K562 (cell line): ENCODE results near the gene SFN.
A peak's percentile ranks its signal among the peaks of the same experiment; 100 is the strongest.

ENCODE experiments used
- CHD4 ChIP-seq: fragments of 200-600 bp; sonication (generic); IDR thresholded peaks from 3 replicates; pipeline ENCODE4 v1.6.1; 2012; ENCODE audit warnings: low read depth, mild to moderate bottlenecking, mixed read lengths, low read length, inconsistent platforms; ENCODE audit not compliant: insufficient read depth, insufficient replicate concordance, poor library complexity, severe bottlenecking
- CREB1 ChIP-seq, 2 experiments: sonication (generic) in 1 of 2; formaldehyde crosslinking in 1 of 2; IDR thresholded peaks; 2 replicates each; pipeline versions ENCODE4 v1.6.1 to v1.8.0; 2012 to 2022; ENCODE audit warnings: inconsistent platforms in 1 of 2, mild to moderate bottlenecking in 1 of 2, missing genetic modification reagents in 1 of 2, moderate library complexity in 1 of 2
- CTCF ChIP-seq, 3 experiments: IDR thresholded peaks in 2 of 3; conservative IDR thresholded peaks in 1 of 3; 2 replicates each; pipeline ENCODE4 v1.5.1; 2011 to 2012; ENCODE audit warnings: low read length in 3 of 3, mild to moderate bottlenecking in 3 of 3, control low read depth in 2 of 3, improper control_type of control experiment in 1 of 3, inconsistent platforms in 1 of 3, low read depth in 1 of 3, mixed read lengths in 1 of 3, moderate library complexity in 1 of 3; ENCODE audit not compliant: insufficient read depth in 2 of 3
- EP300 ChIP-seq: IDR thresholded peaks from 2 replicates; pipeline ENCODE4 v1.6.1; 2012; ENCODE audit warnings: low read length, improper control_type of control experiment
- IFI16 ChIP-seq: fragments of 250-450 bp; sonication (Bioruptor Pico); IDR thresholded peaks from 2 replicates; pipeline ENCODE4 v2.1.2; 2022; ENCODE audit warnings: mild to moderate bottlenecking, inconsistent platforms
- JUN ChIP-seq, 2 experiments: sonication (generic) in 1 of 2; formaldehyde crosslinking in 1 of 2; IDR thresholded peaks; 2 replicates each; pipeline versions ENCODE4 v1.6.1 to v1.8.0; 2012 to 2022; ENCODE audit warnings: borderline replicate concordance in 2 of 2, mild to moderate bottlenecking in 2 of 2, improper control_type of control experiment in 1 of 2, low read depth in 1 of 2, low read length in 1 of 2, missing genetic modification reagents in 1 of 2
- MAFK ChIP-seq: IDR thresholded peaks from 2 replicates; pipeline ENCODE4 v1.6.1; 2011; ENCODE audit warnings: low read length, improper control_type of control experiment
- NCOA1 ChIP-seq: fragments of 450-650 bp; IDR thresholded peaks from 2 replicates; pipeline ENCODE4 v1.6.1; 2016; ENCODE audit warnings: low read depth
- POLR2A ChIP-seq: fragments of 450-650 bp; conservative IDR thresholded peaks from 2 replicates; pipeline ENCODE4 v1.6.1; 2016
- RCOR1 ChIP-seq, 2 experiments: IDR thresholded peaks; 2 replicates each; pipeline ENCODE4 v1.6.1; 2012; ENCODE audit warnings: low read depth in 2 of 2, low read length in 2 of 2, borderline replicate concordance in 1 of 2, improper control_type of control experiment in 1 of 2
- STAT5B ChIP-seq: fragments of 250-450 bp; sonication (Bioruptor Pico); IDR thresholded peaks from 2 replicates; pipeline ENCODE4 v1.8.0; 2021; ENCODE audit warnings: mild to moderate bottlenecking, inconsistent platforms
- ZNF143 ChIP-seq: sonication (generic); formaldehyde crosslinking; IDR thresholded peaks from 2 replicates; pipeline ENCODE4 v1.9.0; 2022; ENCODE audit warnings: mild to moderate bottlenecking, missing genetic modification reagents
- TF ChIP-seq, protein P1 (sequence below): sonication (generic); formaldehyde crosslinking; IDR thresholded peaks from 2 replicates; pipeline ENCODE4 v1.8.0; 2022; ENCODE audit warnings: mild to moderate bottlenecking, missing genetic modification reagents
- TF ChIP-seq, protein P2 (sequence below), 2 experiments: fragments of 450-650 bp in 1 of 2; sonication (generic) in 1 of 2; formaldehyde crosslinking in 1 of 2; IDR thresholded peaks in 1 of 2; conservative IDR thresholded peaks in 1 of 2; 2 replicates each; pipeline versions ENCODE4 v1.6.1 to v1.8.1; 2016 to 2023; ENCODE audit warnings: mild to moderate bottlenecking in 2 of 2, moderate library complexity in 2 of 2, inconsistent platforms in 1 of 2, missing genetic modification reagents in 1 of 2

- TF ChIP-seq, protein P1, sequence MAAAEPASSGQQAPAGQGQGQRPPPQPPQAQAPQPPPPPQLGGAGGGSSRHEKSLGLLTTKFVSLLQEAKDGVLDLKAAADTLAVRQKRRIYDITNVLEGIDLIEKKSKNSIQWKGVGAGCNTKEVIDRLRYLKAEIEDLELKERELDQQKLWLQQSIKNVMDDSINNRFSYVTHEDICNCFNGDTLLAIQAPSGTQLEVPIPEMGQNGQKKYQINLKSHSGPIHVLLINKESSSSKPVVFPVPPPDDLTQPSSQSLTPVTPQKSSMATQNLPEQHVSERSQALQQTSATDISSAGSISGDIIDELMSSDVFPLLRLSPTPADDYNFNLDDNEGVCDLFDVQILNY (CRISPR knock-in tag) = peak; percentile 87
- TF ChIP-seq JUN (IDR thresholded peaks at IDR 0.05; ENCODE audit: borderline replicate concordance, low read depth, low read length) = no peak
- TF ChIP-seq JUN (CRISPR knock-in tag; IDR thresholded peaks at IDR 0.05; ENCODE audit: borderline replicate concordance) = peak; percentile 91
- peak in 1 of 2 experiments; percentile 64; a peak in 2 of 4 replicates for TF ChIP-seq RCOR1 (IDR thresholded peaks at IDR 0.05; ENCODE audit: borderline replicate concordance in 1 of 2, low read depth in 2 of 2, low read length in 2 of 2)
- no peak; a peak in 1 of 6 replicates for TF ChIP-seq CTCF (IDR thresholded peaks at IDR 0.05 in 2 of 3, conservative IDR thresholded peaks at IDR 0.05 in 1 of 3; ENCODE audit: insufficient read depth in 2 of 3, low read depth in 1 of 3, low read length in 3 of 3)
- peak; percentile 25; the same call in 1 of the 2 replicates for TF ChIP-seq MAFK
- no peak for TF ChIP-seq NCOA1
- no peak for TF ChIP-seq IFI16
- 0 out of 2 replicates have a peak, but pooled peaks have one; percentile 51 for TF ChIP-seq ZNF143 (CRISPR knock-in tag)
- TF ChIP-seq, protein P2, sequence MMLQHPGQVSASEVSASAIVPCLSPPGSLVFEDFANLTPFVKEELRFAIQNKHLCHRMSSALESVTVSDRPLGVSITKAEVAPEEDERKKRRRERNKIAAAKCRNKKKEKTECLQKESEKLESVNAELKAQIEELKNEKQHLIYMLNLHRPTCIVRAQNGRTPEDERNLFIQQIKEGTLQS (IDR thresholded peaks at IDR 0.05) = no peak
- TF ChIP-seq, protein P2 (CRISPR knock-in tag; conservative IDR thresholded peaks at IDR 0.05) = peak; percentile 62; the same call in 1 of the 2 replicates
- peak; percentile 95 for TF ChIP-seq POLR2A
- TF ChIP-seq CHD4 = peak; percentile 73
- peak; percentile 81 for TF ChIP-seq CREB1 (IDR thresholded peaks at IDR 0.05)
- TF ChIP-seq CREB1 (CRISPR knock-in tag; IDR thresholded peaks at IDR 0.05) = peak; percentile 85
- no peak; the same call in 1 of the 2 replicates for TF ChIP-seq EP300
- TF ChIP-seq STAT5B (CRISPR knock-in tag) = no peak
Measured at GRCh38 chr1:26889551-26890466, 26.9 kb downstream of the SFN start, which contains the start of gene GPN2.
